Stimulated activated CD4-positive, alpha-beta T cell treated with anti-CD3 and anti-CD28 coated beads, Interleukin-12 subunit alpha, Interleukin-12 subunit beta, amount 100 ng/mL, for 4 hours (primary cell): ENCODE measurements around the gene CDC42BPA.
A peak's percentile ranks its signal among the peaks of the same experiment; 100 is the strongest.
"Not testable (repeated sequence)": the region's sequence is repeated elsewhere in the genome, so short reads cannot be mapped to it uniquely, and the experiment has no call there.

ENCODE experiments used
- DNase-seq: peaks from one replicate; pipeline ENCODE4 v3.0.0-alpha.2; 2020

Gene CDC42BPA

DNA sequence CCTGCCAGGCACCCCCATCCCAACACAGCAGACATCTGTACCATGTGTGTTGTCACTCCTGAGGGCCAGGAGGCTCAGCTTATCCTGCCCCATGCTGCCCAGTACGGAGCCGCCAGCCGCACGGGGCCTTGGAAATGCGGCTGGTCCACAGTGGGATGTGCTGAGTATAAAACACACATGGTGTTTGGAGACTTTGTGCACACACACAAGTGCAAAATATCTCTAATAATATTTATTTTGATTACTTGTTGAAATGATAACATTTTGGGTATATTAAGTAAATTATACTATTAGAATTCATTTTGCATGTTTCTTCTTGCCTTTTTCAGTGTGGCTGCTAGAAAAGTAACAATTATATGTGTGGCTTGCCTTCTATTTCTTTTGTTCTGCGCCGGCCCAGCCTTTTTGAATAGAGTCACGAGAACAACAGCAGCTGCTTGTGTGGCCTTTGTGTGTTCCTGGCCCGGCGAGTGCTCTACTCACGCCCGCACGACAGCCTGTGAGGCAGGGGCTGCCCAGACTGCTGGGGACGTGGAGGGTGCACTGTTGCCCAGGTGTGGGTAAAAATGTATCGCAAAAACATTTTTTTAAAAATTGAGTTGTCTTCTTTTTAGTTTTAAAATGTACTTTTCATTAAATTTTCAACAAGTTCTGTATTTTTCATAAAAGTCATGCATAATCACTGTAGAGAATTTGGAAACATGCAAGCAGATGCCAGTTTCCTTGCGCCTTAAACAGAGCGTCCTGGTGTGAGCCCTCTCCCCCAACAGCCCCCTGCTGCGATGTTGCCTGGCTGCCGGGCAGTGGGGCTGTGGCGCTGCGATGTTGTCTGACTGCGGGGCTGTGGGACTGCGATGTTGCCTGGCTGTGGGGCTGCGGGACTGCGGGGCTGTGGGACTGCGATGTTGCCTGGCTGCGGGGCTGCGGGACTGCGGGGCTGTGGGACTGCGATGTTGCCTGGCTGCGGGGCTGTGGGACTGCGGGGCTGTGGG lies 342.7 kb downstream of the CDC42BPA start:
- no peak for DNase-seq

DNA sequence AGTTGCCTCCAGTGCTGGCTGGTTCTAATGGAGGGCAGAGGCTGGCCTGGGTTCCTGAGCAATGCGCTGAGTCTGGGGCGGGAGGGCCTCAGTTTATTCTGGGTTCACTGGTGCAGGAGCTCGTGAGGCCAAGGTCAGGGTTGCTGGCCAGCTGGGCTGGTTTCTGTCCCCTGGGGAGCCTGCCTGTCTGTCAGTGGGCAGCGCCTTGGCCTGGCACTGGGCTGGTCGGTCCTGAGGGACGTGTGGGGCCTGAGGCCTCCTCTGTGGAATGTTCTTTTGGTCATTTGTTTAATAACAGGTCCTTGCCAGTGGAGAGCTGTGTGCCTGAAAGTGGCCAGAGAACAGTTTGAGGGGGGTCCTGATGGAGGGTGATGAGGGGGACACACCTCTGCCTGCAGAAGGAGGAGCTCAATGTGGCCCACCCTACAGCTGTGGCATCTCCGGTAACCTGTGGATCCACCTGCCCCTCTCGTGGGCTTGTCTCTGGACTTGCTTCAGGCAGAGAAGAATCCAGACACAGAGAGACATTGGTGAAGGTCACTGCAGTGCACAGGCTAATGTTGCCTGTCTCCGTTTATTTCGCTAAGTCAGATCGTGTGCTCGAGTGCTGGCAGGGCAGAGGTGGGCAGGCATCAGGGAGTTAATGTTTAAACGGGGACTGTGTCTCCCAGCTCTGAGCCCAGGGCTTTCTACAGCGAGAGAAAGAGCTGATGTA lies 343.6 kb downstream of the CDC42BPA start:
- DNase-seq: no peak

DNA sequence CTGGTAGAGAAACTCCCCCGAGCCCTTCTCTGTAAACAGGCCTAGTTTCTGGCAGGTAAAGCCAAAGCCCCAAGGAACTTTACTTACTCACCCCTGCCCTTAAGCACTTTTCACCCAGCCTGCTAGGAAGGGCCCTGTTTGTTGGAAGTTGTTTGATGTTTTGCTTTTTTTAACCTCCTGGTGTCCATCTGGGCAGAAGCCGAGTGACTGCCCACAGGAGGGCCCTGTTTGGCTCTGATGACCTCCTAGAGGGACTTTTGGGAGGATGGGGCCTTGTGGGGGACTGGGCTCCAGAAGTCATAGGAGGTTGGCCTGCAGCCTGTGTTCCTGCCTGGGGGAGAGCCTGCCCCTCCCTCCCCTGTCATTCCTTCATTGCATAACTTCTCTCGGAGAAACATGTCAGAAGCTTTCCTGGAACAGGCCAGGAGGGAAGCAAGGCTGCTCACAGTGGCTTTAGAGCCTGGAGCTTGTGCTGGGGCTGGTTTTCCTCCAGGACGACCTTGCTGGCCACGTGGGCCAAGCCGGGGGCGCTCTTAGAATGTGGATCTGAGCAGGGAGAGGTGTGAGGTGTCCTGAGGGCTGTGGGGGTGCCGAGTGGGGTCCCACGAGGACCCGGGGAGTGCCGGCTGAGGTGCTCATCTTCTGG lies 344.3 kb downstream of the CDC42BPA start:
- no peak for DNase-seq

DNA sequence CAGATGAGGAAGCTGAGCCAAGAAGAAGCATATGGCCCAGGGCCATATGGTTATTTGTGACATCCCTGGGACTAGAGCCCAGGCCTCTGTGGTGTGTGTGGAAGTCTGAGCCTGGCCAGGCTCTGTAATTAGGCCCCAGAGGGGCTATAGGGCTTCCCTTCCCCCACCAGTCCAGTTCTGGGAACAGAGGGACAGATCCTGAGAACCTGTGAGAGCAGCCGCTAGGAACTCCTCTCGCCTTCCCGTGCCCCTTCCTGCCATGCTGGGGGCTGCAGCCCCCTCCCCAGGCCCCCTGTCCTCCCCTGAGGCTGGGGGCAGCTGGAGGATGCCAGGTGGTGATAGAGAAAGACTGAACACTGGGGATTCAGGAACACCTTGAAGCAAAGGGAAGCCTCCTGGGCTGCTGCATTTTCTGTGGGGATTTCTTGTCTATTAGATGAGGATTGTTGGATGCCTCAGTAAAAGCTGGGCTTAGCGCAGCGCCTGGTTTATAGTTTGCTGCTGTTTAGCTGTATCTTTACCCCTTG lies 344.9 kb downstream of the CDC42BPA start:
- no peak for DNase-seq

DNA sequence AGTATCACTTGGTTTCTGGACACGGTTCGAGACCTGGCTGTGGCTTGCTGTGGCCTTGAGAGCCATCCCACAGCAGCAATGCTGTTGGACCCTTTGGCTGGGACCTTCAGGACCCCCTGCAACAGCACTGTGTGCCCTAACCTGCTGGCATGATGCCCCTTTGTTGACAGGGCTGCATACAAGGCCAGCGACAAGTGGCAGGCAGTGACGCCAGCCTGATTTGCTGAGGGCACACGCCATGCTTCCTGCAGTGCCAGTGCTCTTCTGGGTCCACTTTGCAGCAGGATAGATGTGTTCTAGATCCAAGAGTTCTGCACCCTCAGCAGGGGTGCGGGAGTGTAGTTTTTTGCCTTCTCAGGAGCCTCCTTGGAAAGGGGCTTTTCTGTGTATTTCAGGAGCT lies 345.4 kb downstream of the CDC42BPA start:
- DNase-seq: no peak

DNA sequence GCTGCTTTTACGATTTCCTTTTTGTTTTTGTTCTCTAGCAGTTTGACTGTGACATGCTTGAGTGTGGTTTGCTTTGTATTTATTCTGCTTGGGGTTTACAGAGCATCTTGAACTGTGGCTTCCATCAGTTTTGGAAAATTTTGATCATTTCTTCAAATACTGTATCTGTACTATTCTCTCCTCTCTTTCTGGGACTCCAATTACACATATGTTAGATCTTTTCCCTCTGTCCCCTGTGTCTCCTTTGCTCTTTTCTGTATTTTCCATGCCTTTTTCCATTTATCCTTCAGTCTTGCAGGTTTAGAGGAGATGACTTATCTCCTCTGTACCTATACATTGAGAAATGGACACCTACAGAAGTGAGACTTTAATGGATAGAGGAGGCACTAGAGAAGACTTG lies 346.5 kb downstream of the CDC42BPA start:
- no peak for DNase-seq

DNA sequence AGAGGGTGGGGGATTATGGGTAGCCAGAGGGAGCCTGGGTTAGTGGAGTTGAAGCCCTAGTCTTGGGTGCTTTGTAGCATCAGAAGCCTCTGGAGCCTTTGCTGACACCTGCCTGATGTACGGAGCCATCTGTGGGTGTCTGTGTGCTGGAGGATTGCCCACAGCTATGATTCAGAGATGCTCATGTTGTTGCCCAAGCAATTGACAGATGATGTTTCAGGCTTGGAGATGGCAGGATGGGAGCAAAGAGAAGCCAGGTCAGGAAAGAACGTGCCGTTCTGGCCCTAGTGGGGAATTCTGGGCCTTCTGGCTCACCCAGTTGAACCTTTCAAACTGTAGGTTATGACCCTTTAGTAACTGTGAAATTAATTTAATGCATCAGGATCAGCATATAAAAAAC lies 350.6 kb downstream of the CDC42BPA start:
- no peak for DNase-seq

DNA sequence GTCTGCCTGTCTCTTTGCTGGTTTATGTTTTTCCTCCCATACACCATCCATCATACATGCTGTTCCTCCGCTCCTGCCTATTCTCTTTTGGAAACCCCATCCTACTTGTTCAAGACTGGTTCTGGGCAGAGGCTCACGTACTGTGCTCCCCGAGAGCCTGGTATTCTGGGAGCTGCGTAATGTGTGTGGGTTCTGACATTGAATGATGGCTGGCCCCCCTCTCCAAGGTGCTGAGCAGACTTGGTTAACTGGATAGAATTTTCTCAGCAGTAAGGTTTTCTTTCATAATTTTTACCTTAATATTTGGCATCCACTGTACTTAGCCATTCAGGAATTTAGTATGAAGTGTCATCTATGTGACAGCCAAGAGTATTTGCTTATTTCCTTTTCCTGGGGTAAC lies 351.6 kb downstream of the CDC42BPA start:
- no peak for DNase-seq

DNA sequence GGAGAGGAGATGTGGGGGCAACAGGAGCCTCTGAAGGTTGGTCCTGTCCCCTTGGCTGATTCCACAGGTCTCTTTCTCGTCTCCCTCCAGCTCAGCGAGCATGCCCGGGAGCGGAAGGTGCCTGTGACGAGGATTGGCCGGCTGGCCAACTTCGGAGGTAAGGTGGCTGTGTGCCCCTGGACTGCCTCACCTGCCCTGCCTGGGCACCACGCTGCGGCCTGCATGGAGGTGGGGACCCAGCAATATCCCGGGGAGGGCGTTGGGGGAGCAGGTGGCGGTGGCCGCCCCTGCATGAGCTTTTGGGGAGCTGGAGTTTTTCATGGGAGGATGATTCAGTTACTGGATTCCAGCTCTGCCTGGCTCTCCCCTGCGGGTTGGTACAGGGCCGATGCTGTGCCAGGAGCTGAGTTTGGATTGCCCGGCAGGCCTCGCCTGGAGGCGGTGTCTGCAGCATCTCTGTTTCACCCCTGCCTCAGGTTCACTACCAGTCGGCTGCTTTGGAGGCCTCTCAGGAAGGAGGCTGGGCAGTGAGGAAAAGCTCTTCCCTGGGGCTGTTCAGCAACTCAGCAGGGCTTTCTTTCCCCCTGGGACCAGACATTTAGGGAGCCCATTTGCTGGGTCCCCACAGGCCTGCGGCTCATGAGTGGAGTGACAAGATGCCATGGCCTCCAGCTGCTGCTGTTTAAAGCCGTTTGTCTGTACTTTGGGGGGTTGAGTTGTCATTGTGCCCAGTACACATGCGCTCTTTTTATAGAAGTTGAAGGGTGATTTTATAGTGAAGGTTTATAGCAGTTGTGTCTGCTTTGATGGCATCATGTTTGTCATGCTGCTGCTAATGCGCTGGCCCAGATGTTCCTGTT lies 352.5 kb downstream of the CDC42BPA start:
- no peak for DNase-seq

DNA sequence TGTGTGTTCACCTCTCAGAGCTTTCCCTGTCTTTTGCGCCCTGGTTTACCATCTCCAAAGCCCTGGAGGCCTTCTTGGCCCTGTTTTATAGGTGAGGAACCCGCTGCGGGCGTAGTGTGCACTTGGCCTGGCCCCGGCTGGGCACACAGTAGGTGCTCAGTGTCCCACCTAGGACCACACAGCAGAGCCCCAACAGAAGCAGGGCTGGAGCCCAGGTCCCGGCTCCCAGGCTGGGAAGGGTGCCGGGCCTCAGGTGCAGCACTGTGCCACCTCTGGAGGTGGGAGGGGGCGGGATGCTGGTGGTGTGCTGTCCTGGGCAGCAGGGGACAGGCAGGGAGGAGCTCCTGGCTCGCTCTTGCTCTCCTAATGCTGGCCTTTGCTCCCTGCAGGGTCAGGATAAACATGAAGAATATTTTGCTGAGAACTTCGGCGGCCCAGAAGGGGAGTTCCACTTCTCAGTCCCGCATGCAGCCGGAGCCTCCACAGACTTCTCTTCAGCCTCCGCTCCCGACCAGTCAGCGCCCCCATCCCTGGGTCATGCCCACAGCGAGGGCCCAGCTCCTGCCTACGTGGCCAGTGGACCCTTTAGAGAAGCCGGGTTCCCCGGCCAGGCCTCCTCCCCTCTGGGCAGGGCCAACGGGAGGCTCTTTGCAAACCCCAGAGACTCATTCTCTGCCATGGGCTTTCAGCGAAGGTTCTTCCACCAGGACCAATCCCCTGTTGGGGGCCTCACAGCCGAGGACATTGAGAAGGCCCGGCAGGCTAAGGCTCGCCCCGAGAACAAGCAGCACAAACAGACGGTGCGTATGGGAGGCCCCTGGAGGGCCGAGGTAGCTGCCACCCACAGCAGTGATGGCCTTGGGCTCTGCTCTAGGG lies 353.4 kb downstream of the CDC42BPA start:
- DNase-seq: no peak

DNA sequence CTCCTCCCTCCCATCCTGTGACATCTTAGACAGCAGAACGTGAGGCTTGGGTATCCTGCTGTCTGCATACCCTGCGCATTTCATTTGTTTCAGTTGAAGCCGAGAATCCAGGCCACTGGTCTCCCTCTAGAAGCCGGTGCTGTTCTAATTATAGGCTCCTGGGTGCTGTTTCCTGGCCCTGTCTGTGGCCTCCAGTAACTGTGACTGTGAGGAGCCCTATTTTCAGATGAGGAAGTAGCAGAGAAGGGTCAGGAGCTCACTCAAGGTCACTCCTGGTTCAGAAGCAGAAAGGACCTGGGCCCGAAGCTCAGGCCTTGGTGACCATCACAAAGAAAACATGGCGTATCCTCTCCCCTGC lies 354.2 kb downstream of the CDC42BPA start:
- DNase-seq: no peak

DNA sequence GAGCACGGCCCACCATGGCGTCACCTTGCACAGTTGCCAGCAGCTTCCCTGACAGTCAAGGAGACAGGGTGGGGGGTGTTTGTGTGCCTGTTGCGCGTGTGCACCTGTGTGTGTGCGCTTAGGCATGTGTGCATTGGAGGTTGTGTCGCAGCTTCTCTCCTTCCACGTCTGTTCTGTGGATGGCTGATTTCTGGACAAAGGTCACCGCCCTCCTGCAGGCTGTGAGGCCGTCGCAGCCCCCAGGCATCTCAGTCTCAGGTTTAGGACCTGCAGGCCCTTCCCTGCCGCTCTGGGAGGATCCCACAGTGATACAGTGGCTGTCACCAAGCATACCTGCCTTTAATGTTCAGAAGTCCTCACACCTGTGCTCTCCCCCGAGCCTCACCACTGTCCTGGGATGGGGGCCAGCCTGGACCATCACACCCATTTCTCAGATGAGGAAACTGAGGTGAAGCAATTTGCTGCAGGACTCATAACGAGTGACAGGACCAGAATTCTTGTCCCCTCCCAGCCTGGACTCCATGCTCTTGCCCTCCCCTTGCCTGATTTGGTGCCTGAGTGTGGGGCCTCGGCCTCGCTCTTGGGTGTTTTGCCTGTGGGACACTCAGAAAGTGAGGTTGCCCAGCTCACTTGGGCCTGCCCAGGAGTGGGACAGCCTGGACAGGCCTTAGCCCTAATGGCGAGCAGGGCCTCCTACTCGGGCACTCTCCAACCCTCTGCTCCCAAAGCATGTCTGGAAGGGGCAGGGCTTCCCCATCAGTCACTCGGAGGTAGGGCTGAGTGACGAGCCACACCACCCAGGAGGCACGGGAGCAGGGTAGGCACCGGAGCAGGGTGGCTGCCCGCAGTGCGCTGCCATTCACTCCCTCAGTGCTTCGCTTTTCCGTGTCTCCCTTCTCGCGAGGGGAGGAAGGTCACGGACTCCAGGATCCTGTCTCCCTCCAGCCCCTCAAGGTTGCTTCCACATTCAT lies 355.6 kb downstream of the CDC42BPA start:
- no peak for DNase-seq

DNA sequence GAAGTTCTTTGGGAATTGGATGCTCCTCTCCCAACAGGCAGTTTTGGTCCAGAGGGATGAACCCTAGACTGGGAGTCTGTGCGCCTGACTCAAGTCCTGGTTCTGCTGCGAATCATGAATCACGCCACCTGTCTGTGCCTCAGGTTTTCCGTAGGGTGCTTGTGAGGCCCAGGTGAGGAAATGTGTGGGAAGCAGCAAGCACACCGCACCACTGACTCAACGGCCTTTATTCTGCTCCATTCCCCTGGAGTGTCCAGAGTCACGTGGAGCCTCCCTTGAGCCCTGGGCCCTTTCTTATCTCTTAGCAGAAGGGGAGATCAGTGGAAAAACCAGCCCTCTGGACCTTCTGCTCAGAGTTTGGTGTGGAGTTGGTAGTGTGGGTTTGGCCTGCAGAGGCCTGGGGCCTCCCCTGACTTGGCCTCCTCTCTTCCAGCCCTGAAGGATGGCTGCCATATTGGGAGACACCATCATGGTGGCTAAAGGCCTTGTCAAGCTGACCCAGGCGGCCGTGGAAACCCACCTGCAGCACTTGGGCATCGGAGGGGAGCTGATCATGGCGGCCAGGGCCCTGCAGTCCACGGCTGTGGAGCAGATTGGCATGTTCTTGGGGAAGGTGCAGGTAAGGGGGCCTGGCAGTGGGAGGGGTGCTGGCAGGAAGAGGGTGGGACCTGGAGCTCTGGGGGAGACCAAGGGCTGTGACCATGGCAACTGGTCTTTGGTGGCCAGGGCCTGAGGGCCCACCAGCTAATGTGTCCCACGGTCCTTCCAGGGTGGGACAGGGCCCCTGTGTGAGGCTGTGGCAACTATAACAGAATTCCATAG lies 357.1 kb downstream of the CDC42BPA start:
- DNase-seq: peak; percentile 9

DNA sequence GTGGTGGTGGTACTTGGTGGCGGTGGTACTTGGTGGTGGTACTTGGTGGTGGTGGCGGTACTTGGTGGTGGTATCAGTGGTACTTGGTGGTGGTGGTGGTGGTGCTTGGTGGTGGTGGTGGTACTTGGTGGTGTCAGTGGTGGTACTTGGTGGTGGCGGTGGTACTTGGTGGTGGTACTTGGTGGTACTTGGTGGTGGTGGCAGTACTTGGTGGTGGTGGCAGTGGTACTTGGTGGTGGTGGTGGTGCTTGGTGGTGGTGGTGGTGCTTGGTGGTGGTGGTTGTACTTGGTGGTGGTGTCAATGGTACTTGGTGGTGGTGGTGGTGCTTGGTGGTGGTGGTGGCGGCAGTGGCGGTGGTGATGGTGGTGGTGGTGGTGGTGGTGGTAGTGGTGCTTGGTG lies 358.0 kb downstream of the CDC42BPA start:
- DNase-seq: no peak

DNA sequence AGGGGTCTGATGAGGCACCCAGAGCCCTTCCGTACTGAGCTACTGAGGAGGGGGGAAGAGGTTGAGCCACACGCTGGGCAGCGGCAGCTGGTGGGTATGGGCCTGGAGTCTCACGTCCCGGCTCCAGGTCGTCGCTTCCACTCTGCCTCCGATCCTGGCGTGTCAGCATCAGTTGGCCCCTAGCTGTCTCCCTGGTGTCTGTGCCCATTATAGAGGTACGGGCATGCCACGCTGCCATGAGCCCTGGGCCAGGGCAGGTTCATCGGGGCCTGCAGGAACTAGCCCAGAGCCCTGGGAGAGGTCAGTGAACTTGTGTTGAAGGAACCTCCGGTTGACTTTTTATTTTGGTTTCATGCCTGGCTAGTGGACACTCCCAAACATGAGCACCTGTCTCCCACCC lies 360.0 kb downstream of the CDC42BPA start:
- no peak for DNase-seq

DNA sequence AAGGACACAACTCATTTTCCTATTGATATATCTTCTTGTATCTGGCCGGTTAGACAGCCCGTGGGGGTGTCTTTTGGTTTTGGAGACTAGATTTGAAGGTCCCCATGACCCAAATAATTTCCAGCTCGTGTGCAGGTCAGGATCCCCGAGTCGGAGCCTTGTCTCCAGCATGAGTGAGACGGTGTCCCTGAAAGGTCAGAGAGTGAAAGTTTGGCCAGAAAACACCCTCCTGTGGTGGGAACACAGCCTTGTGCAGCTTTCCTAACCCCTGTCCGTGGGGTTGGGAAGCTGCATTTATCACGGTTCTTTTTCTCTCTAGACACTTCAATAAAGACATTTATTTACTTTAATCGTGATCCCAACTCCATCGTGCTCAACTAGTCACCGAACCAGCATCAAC lies 360.6 kb downstream of the CDC42BPA start:
- DNase-seq: no peak

DNA sequence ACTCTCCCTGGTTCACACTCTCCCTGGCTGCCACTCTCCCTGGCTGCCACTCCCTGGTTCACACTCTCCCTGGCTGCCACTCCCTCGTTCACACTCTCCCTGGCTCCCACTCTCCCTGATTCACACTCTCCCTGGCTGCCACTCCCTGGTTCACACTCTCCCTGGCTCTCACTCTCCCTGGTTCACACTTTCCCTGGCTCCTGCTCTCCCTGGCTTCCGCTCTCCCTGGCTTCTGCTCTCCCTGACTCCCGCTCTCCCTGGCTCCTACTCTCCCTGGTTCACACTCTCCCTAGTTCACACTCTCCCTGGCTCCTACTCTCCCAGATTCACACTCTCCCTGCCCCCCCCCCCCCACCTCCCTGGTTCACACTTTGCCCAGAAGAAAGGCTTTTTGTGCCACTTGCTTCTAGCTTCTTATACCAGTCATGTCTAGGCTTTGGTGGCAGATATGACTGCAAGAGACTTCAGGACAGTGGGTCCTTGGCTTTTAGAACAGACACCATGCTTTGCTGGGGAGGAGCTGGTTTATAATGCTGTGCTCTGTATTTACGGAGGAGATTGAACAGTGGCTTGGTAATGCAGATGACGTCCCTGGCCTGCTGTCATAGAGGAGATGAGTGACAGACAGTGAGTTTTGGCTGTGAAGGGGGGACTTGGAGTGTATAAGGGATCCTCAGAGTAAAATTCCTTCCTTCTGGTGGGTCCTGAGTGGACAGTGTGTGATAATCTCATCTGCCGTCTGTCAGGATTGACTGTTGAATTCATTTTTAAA lies 361.2 kb downstream of the CDC42BPA start:
- DNase-seq: no peak

DNA sequence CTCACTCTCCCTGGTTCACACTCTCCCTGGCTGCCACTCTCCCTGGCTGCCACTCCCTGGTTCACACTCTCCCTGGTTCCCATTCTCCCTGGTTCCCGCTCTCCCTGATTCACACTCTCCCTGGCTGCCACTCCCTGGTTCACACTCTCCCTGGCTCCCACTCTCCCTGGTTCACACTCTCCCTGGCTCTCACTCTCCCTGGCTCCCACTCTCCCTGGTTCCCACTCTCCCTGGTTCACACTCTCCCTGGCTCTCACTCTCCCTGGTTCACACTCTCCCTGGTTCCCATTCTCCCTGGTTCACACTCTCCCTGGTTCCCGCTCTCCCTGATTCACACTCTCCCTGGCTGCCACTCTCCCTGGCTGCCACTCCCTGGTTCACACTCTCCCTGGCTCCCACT lies 362.4 kb downstream of the CDC42BPA start:
- DNase-seq: not testable (repeated sequence)
